GM19463 (cell line): ENCODE results near the gene C1QTNF4.
"Not testable (repeated sequence)": the region's sequence is repeated elsewhere in the genome, so short reads cannot be mapped to it uniquely, and the experiment has no call there.

Experiments
- ATAC-seq: cut with Tn5 transposase; IDR thresholded peaks from one replicate; pipeline ENCODE4 v1.9.1; 2021; ENCODE audit warnings: mild to moderate bottlenecking, moderate library complexity; ENCODE audit not compliant: unreplicated experiment

The C1QTNF4 gene

GRCh38 chr11:47569646-47570045 lies 24.6 kb downstream of the C1QTNF4 start:
- no peak for ATAC-seq

- ATAC-seq = no peak
Measured at GRCh38 chr11:47566149-47566698, 28.0 kb downstream of the C1QTNF4 start.

DNA sequence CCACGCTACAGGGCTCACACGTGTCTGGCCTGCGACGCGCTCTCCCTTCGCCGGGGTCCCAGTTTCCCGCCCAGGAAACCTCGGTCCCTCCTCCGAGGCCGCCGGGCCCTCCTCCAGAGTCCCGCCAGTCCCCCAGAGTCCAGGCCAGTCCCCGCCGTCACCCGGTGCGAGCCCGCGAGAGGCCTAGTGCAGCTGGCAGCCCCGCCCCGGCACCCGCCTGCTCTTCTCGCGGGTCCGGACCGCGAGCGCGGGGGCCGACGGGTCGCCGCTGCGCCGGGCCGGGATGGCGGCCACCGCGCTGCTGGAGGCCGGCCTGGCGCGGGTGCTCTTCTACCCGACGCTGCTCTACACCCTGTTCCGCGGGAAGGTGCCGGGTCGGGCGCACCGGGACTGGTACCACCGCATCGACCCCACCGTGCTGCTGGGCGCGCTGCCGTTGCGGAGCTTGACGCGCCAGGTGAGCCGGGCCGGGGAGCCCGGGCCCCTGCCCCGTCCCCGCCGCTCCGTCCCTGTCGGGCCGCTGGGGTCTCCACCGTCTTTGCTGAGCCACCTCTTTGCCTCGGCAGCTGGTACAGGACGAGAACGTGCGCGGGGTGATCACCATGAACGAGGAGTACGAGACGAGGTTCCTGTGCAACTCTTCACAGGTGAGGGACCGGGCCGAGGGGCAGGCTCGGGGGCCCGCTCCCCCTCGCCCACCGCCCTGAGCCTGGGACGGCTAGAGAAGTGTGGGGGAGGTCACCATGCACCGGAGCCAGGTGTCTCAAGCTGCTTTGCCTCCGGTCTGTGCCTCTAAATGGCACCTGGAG lies 28.7 kb downstream of the C1QTNF4 start, which contains the start of gene PTPMT1:
Gene PTPMT1 (plus strand): TSS at position 260 of the 809 bp plus-strand sequence. CDS start 24 bp downstream, at position 284.
- ATAC-seq = peak; percentile 94

DNA sequence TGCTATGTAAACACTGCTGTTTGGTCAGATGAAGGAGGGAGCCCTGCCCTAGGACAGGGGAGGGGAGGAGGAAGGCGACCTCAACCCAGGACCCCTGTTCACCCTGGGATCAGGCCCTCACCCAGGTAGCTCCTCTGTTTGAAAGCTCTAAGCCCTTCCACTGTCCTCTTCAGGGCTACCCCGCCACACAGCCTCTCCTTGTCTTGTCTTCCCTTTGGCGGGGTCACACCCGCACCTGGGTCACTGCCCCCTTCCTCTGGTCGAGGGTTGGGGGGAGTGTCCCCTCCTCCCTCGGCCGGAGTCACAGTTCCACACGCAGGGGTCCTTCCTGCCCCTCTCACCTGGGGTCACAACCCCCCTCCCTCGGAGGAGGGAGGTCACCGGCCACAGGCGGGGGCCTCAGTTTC lies 29.3 kb downstream of the C1QTNF4 start:
- no peak for ATAC-seq

DNA sequence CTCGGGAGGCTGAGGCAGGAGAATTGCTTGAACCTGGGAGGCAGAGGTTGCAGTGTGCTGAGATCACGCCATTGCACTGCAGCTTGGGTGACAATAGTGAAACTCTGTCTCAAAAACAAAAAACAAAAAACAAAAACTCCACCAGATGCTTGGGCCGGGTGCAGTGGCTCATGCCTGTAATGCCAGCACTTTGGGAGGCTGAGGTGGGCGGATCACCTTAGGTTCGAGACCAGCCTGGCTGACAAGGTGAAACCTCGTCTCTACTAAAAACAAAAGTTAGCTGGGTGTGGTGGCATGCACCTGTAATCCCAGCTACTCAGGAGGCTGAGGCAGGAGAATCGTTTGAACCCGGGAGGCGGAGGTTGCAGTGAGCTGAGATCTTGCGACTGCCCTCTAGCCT lies 29.8 kb downstream of the C1QTNF4 start:
- not testable (repeated sequence) for ATAC-seq

GRCh38 chr11:47562393-47562792 lies 31.8 kb downstream of the C1QTNF4 start:
- ATAC-seq = not testable (repeated sequence)

DNA sequence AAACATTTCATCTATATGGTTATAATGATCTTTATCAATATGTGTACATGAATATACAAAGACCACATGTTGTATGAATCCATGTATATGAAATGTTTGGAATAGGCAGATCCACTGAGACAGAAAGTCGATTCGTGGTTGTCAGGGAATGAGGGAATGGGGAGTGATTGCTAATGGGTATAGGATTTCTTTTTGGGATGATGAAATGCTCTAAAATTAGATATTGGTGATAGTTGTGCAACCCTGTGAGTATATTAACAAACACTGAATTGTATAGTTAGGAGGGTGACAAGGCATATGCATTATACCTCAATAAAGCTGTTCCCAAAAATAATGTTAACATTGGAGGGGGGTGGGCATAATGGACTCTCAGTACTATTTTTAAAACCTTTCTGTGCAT lies 33.8 kb downstream of the C1QTNF4 start:
- ATAC-seq = no peak

GRCh38 chr11:47558695-47559094 lies 35.5 kb downstream of the C1QTNF4 start:
- no peak for ATAC-seq

GRCh38 chr11:47557004-47557403 lies 37.2 kb downstream of the C1QTNF4 start:
- not testable (repeated sequence) for ATAC-seq

DNA sequence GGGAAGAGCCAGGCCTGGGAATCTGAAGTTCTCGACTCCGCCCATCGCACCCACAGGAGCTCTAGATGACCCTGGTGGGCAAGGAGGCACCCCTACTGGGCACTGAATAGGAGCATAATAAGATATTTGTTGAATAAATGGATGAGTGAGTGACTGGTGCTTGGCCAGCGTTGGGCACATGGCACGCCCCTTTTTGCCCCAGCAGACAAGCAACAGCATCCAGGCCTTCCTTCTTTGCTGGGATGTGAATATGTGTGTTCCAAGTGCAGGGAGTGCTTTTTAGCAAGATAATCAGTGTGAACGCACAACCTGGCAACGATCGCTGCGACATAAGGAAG lies 40.8 kb downstream of the C1QTNF4 start:
- ATAC-seq = peak; percentile 26

DNA sequence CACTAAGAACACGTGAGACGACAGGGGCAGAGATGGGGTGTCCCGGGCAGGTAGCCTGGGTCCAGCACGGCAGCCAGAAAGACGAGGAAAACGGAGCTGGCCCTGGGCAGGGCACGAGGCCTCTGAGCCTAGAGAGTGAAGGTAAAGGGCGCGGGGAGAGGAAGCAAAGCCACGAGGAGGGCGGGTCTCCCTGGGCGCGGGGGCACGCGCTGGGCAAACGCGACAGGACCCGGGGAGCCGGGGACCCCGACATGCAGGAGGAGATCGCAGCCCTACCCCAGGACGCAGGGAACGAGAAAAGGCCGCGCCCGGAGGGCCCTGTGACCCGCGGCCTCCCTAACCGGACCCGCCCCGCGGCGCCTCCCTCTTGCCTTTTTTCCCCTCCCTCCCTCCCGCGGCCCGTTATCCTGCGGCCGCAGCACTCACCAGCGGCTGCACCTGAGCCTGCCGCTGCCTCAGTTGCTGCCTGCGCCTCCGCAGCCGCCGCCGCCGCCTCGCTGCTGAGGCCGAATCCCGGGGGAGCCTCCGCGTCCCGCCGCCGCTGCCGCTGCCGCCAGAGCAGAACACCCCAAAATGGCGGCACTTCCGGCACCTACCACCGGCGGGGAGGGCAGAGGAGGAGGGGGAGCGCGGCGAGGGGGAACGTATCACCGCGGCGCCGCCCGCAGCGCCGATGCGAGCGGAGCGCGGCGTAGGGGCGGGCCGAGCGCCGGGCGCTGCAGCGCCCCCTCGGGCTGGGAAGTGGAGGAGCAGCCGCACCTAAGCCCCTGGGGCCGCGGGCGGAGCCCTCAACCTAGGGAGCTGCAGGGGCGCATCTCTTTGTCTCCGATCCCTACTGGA lies 41.4 kb downstream of the C1QTNF4 start, which contains the start of gene CELF1:
Gene CELF1 (minus strand): TSS at position 567 of the 840 bp plus-strand sequence. CDS start 53,609 bp downstream, outside the sequence.
- peak; percentile 91 for ATAC-seq

DNA sequence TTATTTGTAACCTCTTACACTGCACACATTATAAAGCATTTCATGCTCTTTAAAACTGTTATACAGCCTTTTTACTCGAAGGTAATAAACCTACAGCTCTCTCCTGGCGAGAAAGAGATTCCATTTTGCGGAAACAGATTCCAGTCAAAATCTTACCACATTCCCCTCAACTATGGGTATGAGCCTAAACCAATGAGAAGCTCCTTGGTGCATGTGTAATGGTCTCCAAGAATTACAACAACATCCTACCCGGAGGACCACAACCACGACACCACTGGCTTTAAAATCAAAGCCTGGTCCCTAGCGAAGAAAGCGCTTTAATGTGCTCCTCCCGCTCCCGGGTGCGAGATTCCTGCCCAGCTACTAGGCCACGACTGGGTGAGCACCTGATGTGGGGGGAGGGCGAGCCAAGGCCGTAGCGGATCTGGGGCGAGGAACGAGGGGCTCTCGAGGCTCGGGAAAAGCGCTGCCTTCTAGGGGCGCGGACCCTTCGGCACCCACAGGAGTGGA lies 42.1 kb downstream of the C1QTNF4 start:
- ATAC-seq = no peak

DNA sequence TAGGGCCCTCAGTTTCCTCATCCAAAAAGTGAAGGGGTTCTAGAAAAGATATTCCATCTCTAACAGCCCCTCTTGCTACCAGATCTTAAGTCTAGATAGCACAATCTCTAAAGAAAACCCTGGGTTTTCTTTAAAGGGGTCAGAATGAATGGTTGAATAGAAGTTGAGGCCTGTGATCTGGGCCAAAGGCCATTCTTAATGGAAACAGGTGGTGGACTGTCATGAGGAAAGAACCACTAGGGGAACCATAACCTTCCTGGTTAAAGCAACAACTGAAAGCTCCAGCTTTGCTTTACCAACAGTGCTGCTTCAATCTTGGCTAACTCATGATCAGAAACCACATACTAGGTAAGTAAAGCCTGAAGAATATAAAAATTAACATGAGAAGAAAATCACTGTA lies 43.1 kb downstream of the C1QTNF4 start:
- ATAC-seq = no peak

DNA sequence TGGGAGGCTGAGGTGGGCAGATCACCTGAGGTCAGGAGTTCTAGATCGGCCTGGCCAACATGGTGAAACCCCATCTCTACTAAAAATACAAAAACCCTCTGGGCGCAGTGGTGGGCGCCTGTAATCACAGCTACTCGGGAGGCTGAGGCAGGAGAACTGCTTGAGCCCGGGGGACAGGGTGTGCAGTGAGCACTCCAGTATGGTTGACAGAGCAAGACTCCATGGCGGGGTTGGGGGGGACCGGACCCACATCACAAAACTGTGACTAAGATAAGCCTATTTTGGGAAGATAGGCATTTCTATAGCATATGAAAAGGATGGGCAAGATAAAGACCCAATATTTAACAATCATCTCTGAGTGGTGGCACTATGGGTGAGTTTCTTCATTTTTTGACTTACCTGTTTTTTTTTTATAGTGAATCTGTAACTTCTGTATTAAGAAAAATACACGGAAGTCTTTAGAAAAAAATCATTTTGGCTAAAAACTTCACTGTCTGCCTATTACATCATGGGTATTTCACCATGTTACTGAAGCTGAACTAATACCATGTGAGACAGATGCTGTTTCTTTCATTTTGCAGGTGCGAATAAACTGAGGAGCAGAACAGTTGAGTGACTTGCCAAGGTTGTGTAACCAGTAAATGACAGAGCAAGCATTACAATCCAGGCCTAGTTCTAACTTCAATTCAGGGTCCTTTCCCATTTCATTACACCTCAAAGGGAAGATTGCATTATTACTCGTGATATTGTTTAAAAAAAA lies 43.7 kb downstream of the C1QTNF4 start:
- no peak for ATAC-seq

GRCh38 chr11:47546274-47546673 lies 47.9 kb downstream of the C1QTNF4 start:
- not testable (repeated sequence) for ATAC-seq

GRCh38 chr11:47545298-47545697 lies 48.9 kb downstream of the C1QTNF4 start:
- ATAC-seq = no peak

- no peak for ATAC-seq
Measured at GRCh38 chr11:47541070-47541469, 53.1 kb downstream of the C1QTNF4 start.

- no peak for ATAC-seq
Measured at GRCh38 chr11:47539681-47540039, 54.6 kb downstream of the C1QTNF4 start.
